AG04450 (cell line): ENCODE measurements around the gene GAS5. TPM values are rescaled to one million over a fixed set of nuclear protein-coding genes. Genes with fewer than 3 reads are reported as not detected.

Source experiments
- CTCF ChIA-PET: fragments of 300-600, 350-600 bp; formaldehyde crosslinking; extraction: SDS; loops from one replicate; lab custom pipeline; 2022; ENCODE audit warnings: antibody characterized with exemption, inconsistent platforms; lab: Charles Lee
- POLR2A ChIA-PET: fragments of 350-600 bp; formaldehyde crosslinking; extraction: SDS; loops from one replicate; lab custom pipeline; 2021; ENCODE audit warnings: antibody characterized with exemption, inconsistent platforms; lab: Yijun Ruan, JAX
- DNase-seq: peaks from one replicate; pipeline ENCODE4 v3.0.0-alpha.2; 2011; ENCODE audit warnings: low read depth, low spot score
- H3K27ac ChIP-seq: one replicate; pipeline ENCODE4 v1.5.1; 2012; ENCODE audit warnings: low read depth, low read length, control low read depth
- H3K27me3 ChIP-seq: one replicate; pipeline ENCODE4 v1.6.0; 2012; ENCODE audit warnings: low read length; ENCODE audit not compliant: control insufficient read depth, insufficient read depth
- H3K4me3 ChIP-seq: 2 replicates; pipeline ENCODE4 v1.5.1; 2011; ENCODE audit warnings: mild to moderate bottlenecking, low read depth, low read length, control low read depth
- H3K9me3 ChIP-seq: 2 replicates; pipeline ENCODE4 v1.5.1; 2012; ENCODE audit warnings: low read length; ENCODE audit not compliant: control insufficient read depth, insufficient read depth
- CTCF ChIP-seq: IDR thresholded peaks from 2 replicates; pipeline ENCODE4 v1.5.1; 2011; ENCODE audit warnings: low read depth, low read length, control low read depth, inconsistent platforms
- polyA plus RNA-seq: library from polyadenylated mRNA; depleted of rRNA; stranded (reverse); fragments of >200 nt; gene quantifications from 2 replicates; pipeline ENCODE4 v1.2.3, GENCODE V29; 2011

Gene GAS5
- polyA plus RNA-seq, 1 experiment: 1,191 TPM

GRCh38 chr1:173913111-173913510 lies 45.3 kb upstream of the GAS5 start:
- no peak for TF ChIP-seq CTCF
- ChIA-PET CTCF (interaction anchor here (1.4 kb wide), 1 partner anchor 13 kb away, joined by 9 read pairs; no protein-coding TSS in a partner anchor), POLR2A (no interaction called here)
- Histone ChIP-seq H3K4me3 (no peak overlapping the region), H3K27ac (no peak overlapping the region), H3K27me3 (no peaks in the 10 kb centered on the region), H3K9me3 (no peaks in the 10 kb centered on the region)
- no peak for DNase-seq

- TF ChIP-seq CTCF: no peak
- no peaks in the 10 kb centered on the region for H3K9me3 ChIP-seq
- DNase-seq: no peak
- no peaks in the 10 kb centered on the region for H3K27me3 ChIP-seq
- no peak overlapping the region for H3K4me3 ChIP-seq
- POLR2A ChIA-PET: no interaction called here
- H3K27ac ChIP-seq: no peak overlapping the region
- CTCF ChIA-PET: no interaction called here
These were observed 36.2 kb upstream of the GAS5 start for GRCh38 chr1:173903827-173904531.

GRCh38 chr1:173900992-173901391 lies 33.2 kb upstream of the GAS5 start:
- Histone ChIP-seq H3K9me3 (no peaks in the 10 kb centered on the region), H3K4me3 (no peak overlapping the region), H3K27me3 (no peaks in the 10 kb centered on the region), H3K27ac (no peak overlapping the region)
- no peak for TF ChIP-seq CTCF
- no peak for DNase-seq
- ChIA-PET POLR2A (no interaction called here), CTCF (no interaction called here)

GRCh38 chr1:173900427-173900826 lies 32.6 kb upstream of the GAS5 start:
- no peaks in the 10 kb centered on the region for H3K27me3 ChIP-seq
- no peak overlapping the region for H3K4me3 ChIP-seq
- no peak overlapping the region for H3K27ac ChIP-seq
- no peak for DNase-seq
- TF ChIP-seq CTCF: no peak
- no peaks in the 10 kb centered on the region for H3K9me3 ChIP-seq
- POLR2A ChIA-PET: no interaction called here
- CTCF ChIA-PET: no interaction called here

- no peaks in the 10 kb centered on the region for H3K9me3 ChIP-seq
- POLR2A ChIA-PET: no interaction called here
- CTCF ChIA-PET: no interaction called here
- TF ChIP-seq CTCF: no peak
- H3K27ac ChIP-seq: no peak overlapping the region
- H3K4me3 ChIP-seq: no peak overlapping the region
- no peak for DNase-seq
- H3K27me3 ChIP-seq: no peaks in the 10 kb centered on the region
These were observed 26.4 kb upstream of the GAS5 start for GRCh38 chr1:173894189-173894588.
